GM18517 (cell line): Measurements from ENCODE around the gene MED25.

ENCODE experiments used
- ATAC-seq: cut with Tn5 transposase; IDR thresholded peaks from one replicate; pipeline ENCODE4 v1.9.1; 2021; ENCODE audit warnings: mild to moderate bottlenecking, moderate library complexity; ENCODE audit not compliant: unreplicated experiment

The MED25 gene

DNA sequence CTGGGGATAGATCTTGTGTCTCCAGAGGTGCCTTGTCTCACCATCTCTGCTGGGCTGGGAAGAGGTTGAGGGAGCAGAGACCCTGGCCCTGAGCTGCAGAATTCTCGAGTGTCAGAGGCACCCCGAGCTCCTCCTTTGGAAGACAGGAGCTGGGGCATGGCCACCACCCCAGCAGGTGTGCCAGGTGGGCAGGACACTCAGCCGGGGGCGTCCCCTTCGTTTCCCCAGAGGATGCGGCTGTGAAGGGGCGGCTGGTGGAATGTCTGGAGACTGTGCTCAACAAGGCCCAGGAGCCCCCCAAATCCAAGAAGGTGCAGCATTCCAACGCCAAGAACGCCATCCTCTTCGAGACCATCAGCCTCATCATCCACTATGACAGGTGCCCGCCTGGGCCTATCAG lies 19.5 kb upstream of the MED25 start:
- no peak for ATAC-seq

DNA sequence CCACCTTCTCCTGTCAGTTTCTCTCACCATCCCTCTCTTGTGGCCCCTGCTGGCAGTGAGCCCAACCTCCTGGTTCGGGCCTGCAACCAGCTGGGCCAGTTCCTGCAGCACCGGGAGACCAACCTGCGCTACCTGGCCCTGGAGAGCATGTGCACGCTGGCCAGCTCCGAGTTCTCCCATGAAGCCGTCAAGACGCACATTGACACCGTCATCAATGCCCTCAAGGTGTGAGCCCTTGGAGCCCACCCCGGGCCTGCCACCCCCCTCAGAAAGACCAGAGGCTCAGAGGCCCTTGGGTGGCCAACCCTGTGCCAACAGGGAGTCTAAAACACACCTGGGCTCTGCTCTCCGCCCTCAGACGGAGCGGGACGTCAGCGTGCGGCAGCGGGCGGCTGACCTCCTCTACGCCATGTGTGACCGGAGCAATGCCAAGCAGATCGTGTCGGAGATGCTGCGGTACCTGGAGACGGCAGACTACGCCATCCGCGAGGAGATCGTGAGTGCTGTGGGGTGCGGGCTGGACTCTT lies 18.8 kb upstream of the MED25 start:
- no peak for ATAC-seq

DNA sequence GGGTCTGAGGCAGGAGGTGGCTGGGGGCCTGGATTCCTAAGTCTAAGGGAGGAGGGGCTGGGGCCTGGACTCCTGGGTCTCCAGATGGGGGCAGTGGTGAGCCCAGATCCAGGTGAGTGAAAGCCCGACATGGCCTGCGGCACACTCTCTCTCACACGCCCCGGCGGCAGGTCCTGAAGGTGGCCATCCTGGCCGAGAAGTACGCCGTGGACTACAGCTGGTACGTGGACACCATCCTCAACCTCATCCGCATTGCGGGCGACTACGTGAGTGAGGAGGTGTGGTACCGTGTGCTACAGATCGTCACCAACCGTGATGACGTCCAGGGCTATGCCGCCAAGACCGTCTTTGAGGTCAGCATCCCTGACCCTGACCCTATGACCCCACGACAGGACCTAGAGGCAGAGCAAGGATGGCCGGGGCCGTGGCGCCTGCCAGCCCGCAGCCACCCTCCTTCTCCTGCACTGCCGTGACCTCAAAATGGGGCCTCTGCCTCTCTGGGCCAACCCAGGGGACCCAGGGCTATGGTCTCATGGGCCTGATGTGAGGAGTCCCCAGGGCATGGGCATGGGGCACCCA lies 18.2 kb upstream of the MED25 start:
- no peak for ATAC-seq

DNA sequence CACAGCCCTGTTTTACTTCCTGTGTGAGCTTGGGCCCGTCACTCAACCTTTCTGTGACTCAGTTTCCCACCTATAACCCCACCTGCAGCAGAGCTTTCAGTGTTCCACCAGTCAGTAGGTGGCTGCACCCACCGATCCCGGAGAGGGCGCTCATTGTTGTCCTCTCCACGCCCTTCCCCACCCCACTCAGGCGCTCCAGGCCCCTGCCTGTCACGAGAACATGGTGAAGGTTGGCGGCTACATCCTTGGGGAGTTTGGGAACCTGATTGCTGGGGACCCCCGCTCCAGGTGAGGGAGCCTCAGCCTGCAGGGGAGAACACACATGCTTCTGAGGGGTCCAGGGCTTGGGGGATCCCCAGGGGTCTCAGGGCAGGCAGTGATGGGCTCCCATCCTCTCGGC lies 17.3 kb upstream of the MED25 start:
- no peak for ATAC-seq

DNA sequence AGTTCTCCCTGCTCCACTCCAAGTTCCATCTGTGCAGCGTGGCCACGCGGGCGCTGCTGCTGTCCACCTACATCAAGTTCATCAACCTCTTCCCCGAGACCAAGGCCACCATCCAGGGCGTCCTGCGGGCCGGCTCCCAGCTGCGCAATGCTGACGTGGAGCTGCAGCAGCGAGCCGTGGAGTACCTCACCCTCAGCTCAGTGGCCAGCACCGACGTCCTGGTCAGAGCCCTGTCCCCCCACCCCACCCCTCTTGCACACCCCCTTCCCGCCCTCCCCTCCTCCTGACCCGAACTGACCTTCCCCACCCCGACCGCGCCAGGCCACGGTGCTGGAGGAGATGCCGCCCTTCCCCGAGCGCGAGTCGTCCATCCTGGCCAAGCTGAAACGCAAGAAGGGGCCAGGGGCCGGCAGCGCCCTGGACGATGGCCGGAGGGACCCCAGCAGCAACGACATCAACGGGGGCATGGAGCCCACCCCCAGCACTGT lies 16.6 kb upstream of the MED25 start:
- ATAC-seq: no peak

DNA sequence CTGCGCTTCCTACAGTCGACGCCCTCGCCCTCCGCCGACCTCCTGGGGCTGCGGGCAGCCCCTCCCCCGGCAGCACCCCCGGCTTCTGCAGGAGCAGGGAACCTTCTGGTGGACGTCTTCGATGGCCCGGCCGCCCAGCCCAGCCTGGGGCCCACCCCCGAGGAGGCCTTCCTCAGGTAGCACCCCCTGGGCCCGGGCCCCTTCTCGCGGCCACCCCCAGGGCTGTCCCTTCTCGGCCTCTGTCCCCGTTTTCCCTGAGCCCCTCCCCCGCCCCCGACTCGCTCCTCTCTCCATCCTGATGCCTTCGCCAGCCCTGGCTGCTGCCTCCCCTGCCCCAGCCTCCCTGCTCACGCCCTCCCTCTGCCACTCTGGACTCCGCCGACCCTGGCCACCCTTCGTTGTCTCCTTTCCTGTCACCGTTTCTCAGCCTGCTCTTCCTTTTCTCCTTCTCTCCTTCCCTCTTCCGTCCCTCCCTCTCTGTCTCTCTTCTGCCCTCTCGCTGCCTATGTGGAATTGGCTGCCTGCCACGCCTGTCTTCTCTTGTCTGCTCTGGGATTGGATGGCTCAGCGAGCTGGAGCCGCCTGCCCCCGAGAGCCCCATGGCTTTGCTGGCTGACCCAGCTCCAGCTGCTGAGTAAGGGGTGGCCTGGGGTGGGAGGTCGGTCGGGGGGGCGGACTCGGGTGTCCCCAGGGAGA lies 16.0 kb upstream of the MED25 start:
- ATAC-seq: no peak

DNA sequence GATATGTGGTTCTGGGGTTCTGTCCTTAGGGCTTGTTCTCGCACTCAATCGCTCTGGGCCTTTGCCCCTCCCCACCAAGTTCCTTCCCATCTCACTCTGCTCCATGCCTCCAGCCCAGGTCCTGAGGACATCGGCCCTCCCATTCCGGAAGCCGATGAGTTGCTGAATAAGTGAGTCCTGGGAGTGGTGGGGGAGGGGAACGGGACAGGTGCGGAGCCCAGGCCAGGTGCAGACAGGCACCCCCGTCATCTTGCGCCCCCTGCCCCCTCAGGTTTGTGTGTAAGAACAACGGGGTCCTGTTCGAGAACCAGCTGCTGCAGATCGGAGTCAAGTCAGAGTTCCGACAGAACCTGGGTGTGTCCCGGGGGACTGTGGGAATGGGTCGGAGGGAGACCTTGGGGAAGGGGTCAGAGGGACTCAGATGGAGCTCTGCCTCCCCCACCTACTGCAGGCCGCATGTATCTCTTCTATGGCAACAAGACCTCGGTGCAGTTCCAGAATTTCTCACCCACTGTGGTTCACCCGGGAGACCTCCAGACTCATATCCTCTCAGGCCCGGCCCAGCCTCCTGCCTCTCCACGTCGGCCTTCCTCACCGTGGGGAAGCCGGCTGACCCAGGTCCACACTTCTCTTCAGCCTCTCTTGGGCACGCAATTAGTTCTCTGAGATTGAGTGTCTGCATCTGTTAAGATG lies 15.1 kb upstream of the MED25 start:
- no peak for ATAC-seq

DNA sequence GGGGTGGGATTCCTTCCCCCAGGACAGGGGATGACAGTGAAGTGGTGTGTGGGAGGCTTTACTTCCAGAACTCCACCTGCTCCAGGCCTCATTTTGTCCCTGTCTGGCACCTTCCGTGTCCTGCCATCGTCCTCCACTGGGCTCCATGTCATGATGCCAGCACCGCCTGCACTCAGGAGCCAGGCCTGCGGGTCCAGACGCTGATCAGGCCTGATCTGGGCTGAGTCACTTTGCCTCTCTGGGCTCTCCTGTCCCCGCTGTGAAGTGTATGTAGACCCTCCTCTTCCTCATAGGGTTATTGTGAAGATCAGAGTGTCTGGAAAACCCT lies 14.6 kb upstream of the MED25 start:
- no peak for ATAC-seq

DNA sequence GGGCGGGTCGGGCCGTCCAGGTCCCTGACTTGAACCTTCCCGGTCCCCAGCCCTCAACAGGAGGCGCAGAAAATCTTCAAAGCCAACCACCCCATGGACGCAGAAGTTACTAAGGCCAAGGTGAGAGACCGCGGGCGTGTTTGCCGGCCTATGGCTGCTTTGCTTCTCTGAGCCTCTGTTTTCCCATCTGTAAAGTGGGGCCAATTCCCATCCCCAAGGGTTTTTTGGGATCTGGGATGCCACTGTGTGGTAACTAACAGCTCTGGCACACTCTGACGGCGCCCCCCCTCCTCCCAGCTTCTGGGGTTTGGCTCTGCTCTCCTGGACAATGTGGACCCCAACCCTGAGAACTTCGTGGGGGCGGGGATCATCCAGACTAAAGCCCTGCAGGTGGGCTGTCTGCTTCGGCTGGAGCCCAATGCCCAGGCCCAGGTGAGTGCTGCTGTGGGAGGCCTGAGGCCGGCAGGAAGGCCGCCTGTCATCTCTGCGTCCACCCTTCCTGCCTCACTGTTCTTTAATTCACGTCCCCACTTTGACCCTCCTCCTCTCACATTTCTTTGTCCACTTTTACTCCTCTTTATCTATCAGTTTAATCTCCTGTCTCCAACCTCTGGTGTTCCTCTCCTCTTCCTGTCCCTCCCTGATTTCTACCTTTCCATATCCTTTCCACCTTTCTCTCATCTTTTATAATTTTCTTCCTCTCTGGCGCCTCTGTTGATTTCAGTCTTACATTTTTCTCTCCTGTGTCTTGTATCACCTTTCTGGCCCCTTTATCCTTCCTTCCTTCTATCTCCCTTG lies 12.1 kb upstream of the MED25 start:
- no peak for ATAC-seq

DNA sequence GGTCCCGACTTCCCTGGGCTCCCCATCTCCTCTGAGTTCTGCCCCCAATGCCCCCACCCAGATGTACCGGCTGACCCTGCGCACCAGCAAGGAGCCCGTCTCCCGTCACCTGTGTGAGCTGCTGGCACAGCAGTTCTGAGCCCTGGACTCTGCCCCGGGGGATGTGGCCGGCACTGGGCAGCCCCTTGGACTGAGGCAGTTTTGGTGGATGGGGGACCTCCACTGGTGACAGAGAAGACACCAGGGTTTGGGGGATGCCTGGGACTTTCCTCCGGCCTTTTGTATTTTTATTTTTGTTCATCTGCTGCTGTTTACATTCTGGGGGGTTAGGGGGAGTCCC lies 11.5 kb upstream of the MED25 start:
- ATAC-seq: no peak

DNA sequence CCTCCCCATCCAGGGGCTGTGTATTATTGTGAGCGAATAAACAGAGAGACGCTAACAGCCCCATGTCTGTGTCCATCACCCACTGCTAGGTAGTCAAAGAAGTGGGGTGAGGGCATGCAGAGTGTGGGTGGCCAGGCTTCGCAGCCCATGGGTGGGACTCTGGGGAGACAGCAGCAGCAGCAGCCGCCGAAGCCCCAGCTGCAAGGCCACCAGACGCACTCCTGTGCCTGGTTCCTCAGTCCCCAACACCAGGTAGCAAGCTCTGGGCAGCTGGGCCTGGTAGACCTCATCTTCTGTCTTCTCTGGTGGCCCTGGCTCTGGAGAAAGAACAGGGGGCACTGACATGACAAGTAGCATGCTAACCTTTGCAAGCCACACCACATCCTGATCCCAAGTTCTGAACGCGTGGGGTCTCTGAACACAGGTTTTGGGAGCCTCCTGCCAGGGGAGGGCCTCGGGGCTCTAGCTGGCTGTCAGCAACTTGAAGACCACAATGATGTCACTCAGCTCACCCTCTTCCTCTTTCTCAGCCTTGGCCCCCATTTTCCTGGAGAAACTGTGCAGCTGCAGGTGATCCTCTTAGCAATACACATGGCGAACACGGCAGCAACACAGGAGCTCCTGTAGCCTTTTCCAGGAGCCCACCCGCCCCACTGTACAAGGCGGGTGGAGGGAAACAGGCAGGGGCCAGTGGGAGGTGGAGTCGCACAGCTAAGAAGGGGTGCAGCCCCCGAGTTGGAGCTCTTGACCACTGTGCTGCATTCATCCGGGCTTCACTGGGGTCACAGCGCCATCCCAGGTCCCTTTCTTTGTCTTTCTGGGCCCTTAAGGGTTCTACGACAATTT lies 10.8 kb upstream of the MED25 start:
- no peak for ATAC-seq

DNA sequence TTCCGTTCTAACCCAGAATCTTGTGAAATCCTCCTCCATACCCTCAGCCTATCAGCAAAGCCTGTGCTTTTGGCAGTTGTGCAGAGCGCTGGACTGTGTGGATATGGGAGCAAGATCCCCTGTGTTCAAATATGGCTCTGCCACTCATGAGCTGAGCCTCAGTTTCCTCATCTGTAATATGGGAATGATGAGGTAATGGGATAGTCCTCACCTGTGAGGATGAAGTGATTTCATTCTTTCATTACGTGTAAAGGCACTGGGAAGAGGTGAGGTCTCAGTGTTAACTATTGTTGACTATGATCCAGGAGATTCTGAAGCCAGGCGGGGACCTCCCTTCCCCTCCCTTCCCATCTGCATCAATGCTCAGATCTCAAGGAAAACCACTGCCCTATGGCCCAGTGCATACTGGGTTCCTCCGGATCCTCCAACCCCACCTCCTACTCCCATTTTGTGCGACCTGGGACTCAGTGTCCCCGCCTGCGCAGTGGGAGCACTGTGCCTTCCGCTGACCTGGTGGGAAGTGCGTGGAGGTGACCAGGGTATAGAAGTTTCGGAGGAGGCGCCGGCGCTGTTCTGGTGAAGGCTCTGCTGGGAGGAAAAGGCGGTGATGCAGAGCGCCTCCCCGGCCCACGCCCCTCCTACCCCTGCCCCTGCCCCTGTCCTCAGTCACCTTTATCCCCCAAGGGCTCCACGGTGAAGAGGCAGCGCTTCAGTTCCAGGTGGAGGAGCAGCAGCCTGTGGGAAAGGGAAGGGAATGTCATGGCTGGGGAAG lies 10.0 kb upstream of the MED25 start:
- ATAC-seq: no peak

DNA sequence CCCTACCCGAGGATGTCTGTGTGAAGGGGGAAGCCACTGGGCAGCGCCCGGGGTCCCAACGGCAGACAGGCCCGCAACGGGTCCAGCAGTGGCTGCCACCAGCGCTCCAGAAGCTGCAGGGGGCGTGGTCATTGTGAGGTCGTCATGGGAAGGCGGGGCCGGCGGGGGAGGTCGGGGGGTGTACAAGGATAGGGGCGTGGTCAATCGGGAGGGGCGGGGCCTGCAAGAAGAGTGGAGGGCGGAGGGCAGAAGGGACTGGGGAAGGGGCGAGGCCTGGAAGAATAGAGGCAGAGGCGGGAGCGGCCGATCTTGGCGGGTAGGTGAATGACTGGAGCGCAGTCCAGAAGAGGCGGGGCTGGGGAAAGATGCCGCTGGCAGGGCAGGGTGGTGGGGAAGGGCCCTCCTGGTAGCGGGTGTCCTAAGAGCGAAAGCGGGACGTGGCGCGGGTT lies 9.4 kb upstream of the MED25 start:
- no peak for ATAC-seq

DNA sequence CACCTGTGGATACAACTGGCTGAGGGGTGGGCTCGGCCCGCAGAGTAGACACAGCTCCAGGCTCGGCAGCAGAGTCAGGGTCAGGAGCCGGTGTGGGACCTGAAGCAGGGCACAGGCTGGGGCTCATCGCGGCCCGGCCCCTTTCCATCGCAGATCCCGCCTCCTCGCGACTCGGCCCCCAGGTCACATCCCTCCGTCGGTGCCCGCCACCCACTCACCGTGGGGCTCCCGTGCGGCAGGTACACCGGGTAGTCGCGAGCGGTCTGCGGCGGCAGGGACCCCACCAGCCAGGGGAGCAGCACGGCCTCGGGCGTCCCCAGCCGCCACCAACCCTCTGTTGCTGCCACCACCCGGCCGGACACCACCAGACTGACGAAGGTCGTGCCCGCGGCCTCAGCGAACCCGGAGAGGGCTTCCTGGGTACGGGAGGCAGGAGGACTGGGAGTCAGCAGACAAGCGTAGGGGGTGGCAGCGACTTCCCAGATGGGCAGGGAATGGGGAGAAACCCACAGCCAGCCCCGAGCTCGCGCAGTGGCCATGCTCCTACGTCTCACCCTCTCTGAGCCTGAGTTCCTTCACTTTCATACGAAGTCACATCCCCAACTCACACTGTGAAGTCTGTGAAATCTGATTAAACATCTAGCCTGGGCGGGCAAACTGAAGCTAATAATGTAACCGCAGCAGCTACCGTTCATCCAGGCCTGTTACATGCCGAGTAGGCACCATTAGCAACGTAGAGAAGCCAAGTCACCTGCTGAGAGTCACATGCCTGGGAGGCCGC lies 8.7 kb upstream of the MED25 start:
- no peak for ATAC-seq

DNA sequence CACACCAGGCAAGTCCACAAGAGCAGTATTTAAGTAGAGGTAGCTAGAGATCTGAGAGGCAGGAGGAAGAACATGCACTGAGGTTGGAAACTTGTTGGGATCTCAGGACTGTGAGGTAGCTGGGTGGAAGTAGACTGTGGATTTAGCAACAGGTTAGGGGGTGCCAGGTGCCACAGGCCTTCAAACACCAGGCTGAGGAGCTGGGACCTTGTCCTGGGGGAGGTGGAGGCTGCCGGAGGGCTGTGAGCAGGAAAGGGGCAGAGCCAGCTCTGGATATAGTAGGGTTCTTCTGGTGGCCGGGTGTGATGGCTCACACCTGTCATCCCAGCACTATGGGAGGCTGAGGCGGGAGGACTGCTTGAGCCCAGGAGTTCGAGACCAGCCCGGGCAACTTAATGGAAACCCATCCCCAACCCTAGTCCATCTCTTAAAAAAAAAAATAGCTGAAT lies 8.1 kb upstream of the MED25 start:
- no peak for ATAC-seq

DNA sequence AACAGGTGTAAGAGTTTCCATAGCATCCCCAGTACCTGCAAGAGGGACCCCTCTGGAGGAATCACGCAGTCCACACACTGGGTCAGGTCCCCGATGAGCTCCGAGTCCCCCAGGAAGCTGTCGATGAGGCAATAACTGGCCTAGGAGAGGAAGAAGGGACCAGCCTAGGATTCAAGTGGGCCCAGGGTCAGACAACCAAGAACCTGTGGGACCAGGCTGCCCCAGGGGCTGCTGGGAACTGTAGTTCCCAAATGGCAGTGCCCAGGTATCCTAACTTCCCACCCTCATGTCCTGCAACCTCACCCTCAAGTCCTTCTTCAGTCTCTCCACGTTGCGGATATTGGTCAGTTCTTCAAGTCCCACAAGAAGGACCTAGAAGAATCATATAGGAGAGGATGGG lies 6.8 kb upstream of the MED25 start:
- ATAC-seq: no peak

DNA sequence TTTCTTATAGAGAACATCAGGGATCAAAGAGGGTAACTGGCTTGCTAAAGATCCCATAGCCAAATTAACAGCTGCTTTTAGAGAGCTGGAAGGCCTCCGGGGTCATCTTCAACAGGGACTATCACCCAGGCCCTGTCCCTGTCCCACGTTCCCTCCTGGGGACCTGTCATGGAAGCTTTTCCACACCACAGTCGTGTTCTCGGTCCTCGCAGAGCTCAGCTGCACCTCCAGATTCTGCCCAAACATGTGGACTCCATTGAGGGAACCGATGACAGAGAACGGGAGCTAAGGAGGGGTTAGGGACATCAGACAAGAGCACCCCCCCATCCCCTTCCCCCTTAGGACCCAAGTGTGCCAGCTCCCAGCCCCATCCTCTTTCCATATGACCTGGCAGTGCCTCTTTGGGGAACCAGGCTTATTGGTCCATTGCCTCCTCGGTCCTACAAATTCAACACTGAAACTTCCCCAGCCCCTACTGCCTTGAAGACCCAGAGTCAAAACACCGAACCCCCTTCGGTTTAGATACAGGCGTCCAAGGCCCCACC lies 5.6 kb upstream of the MED25 start:
- ATAC-seq: no peak

DNA sequence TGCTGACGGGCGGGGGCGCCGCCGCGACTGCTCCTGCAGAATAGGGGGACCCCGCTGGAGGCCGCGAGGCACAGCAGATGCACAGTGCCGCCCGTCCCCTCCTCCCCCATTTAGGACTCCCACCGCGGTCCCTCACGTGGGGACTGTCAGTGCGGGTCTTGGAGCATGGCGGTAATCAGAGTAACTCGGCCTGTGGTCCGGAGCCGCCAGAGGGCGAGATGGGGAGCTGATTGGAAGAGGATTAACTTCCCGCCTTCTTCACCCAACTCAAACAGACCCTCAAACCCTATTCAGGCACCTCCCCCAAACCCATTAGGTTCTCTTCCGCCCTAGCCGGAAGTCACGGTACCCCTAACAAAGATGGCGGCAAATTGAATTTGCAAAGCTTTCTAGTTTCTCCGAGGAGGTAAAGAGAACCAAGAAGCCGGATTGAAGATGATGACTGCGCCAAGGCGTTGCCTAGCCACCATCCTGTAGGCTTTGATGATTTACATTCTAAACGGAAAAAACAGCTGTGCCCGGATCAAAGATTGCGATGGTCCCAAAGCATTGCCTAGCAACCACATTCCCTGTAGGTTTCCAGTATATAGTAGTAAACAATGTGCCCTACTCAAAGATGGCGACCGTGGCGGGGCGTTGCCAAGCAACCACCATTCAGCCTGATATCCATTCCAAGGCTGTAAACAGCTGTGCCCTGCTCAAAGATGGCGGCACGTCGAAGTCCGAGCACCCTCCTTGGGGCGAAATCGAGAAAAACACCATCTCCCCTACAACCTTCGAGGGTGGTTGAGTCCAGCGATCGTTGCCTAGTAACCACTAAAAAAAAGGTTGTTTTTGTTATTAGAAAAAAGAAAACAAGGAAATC lies 4.9 kb upstream of the MED25 start, which contains the start of gene FUZ:
TSS of gene FUZ (minus strand) at position 296 of the 865 bp plus-strand sequence. CDS start at position 110, 186 bp downstream.
- peak; percentile 59 for ATAC-seq
